Measurements from ENCODE around the gene CXCR2. TPM values are rescaled to one million over a fixed set of nuclear protein-coding genes. Genes with fewer than 3 reads are reported as not detected.

Gene CXCR2
- total and polyA plus RNA-seq, 2 of the 8 experiments (the other 6 are each of a cell fraction or from before 2014, with no cell fraction given) = 1.4 to 1.6 TPM

DNA sequence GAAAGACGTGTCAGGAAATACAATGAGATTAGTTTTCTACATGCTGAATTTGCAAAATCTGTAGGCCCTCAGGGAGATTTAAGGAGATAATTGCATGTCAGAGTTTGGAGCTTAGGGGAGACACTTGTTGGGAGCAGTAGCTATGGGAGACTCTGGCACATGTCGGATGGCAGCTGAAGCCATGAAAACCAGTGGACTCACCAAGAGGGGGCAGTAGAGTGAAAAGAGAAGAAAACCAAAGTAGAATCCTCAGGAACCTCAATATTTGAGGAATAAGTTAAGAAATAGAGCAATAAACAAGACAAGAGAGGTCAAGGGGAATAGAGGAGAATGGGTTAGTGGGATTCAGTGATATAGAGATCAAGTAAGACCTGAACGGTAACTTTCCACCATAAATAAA, 31.9 kb upstream of the CXCR2 start:
- Histone ChIP-seq H3K9me3 (ENCODE audit: insufficient read depth in 2 of 2, low read depth in 1 of 2, low read length in 1 of 2) (no peaks in the 10 kb centered on the region), H3K4ac (replicated peaks; ENCODE audit: insufficient read length, low read depth, low read length) (no peak overlapping the region), H3K18ac (ENCODE audit: extremely low read depth, low read length) (no peak overlapping the region), H2AK5ac (ENCODE audit: low read depth, low read length) (no peak overlapping the region), H3K4me1 (replicated peaks in 1 of 4; ENCODE audit: control insufficient read depth in 3 of 4, insufficient read depth in 4 of 4, low read length in 3 of 4) (no peaks in the 10 kb centered on the region), H3K56ac (replicated peaks; ENCODE audit: insufficient read length, low read depth, low read length) (no peak overlapping the region), H2BK12ac (ENCODE audit: low read depth, low read length) (no peak overlapping the region), H3K27ac (ENCODE audit: low read depth, low read length) (no peak overlapping the region), H3K23me2 (ENCODE audit: low read depth, low read length) (no peaks in the 10 kb centered on the region; the same call in 1 of the 2 replicates), H3K4me2 (ENCODE audit: insufficient read depth in 1 of 2, low read depth in 2 of 2, low read length in 2 of 2) (no peak overlapping the region), H3K23ac (ENCODE audit: insufficient read length) (no peak overlapping the region), H3K14ac (ENCODE audit: insufficient read length) (no peak overlapping the region), H4K8ac (ENCODE audit: extremely low read depth, insufficient read depth, low read length) (no peak overlapping the region), H3K79me1 (ENCODE audit: low read depth, low read length) (no peaks in the 10 kb centered on the region), H3K9ac (replicated peaks in 1 of 4; ENCODE audit: extremely low read depth in 1 of 4, low read depth in 3 of 4, low read length in 3 of 4) (no peak overlapping the region), H4K20me1 (replicated peaks in 1 of 2; ENCODE audit: control insufficient read depth in 1 of 2, insufficient read depth in 2 of 2, low read length in 2 of 2) (no peaks in the 10 kb centered on the region), H3K27me3 (replicated peaks in 1 of 4; ENCODE audit: control insufficient read depth in 3 of 4, extremely low read depth in 1 of 4, insufficient read depth in 3 of 4, low read length in 3 of 4) (no peaks in the 10 kb centered on the region), H3K79me2 (ENCODE audit: control insufficient read depth in 1 of 2, insufficient read depth in 2 of 2, low read length in 2 of 2) (no peaks in the 10 kb centered on the region), H2BK120ac (replicated peaks; ENCODE audit: low read depth, low read length) (no peak overlapping the region), H2BK20ac (ENCODE audit: low read length) (no peak overlapping the region), H4K91ac (replicated peaks; ENCODE audit: insufficient read length, low read length) (no peak overlapping the region), H2AFZ (ENCODE audit: low read length) (no peak overlapping the region), H2BK15ac (ENCODE audit: low read length) (no peak overlapping the region), H2BK5ac (ENCODE audit: low read depth, low read length) (no peak overlapping the region), H4K5ac (ENCODE audit: insufficient read length, low read depth, low read length) (no peak overlapping the region), H3K36me3 (ENCODE audit: control insufficient read depth in 2 of 4, insufficient read depth in 4 of 4, low read length in 3 of 4) (no peaks in the 10 kb centered on the region), H3K4me3 (ENCODE audit: extremely low read depth in 1 of 4, insufficient read depth in 2 of 4, low read depth in 3 of 4, low read length in 4 of 4) (no peak overlapping the region)
- ChIA-PET POLR2A (ENCODE audit: partially characterized antibody) (interaction anchor here (0.8 kb wide), 1 partner anchor 499 kb away, joined by 3 read pairs; no protein-coding TSS in a partner anchor), CTCF (ENCODE audit: partially characterized antibody) (interaction anchor here (0.6 to 2.0 kb wide), 20 partner anchors 8 to 307 kb away, joined by 3 to 8 read pairs (median 4); partner anchors contain the start of gene CXCR1)
- 80% methylated on average over 3 of the region's 3 CpGs; no CpG with 5 or more reads in 1 of the 2 experiments for WGBS, 2 experiments (ENCODE audit: extremely low coverage in 1 of 2, insufficient coverage in 1 of 2, insufficient read length in 1 of 2, insufficient replicate concordance in 2 of 2, low coverage in 1 of 2, low lambda C conversion rate in 2 of 2, missing lambda C conversion rate in 1 of 2)
- TF ChIP-seq CHD2 (IDR thresholded peaks at IDR 0.05; ENCODE audit: low read length) = no peak
- peak; percentile 36 to 50; a peak in 3 of 4 replicates for TF ChIP-seq RAD21 (IDR thresholded peaks at IDR 0.05 in 1 of 2, conservative IDR thresholded peaks at IDR 0.05 in 1 of 2; ENCODE audit: low read depth in 2 of 2, low read length in 2 of 2)
- TF ChIP-seq CTBP2 (IDR thresholded peaks at IDR 0.05; ENCODE audit: borderline replicate concordance, insufficient read depth, insufficient read length, low read length) = no peak
- TF ChIP-seq, protein P1, sequence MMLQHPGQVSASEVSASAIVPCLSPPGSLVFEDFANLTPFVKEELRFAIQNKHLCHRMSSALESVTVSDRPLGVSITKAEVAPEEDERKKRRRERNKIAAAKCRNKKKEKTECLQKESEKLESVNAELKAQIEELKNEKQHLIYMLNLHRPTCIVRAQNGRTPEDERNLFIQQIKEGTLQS (IDR thresholded peaks at IDR 0.05; ENCODE audit: insufficient read depth, low read depth, low read length) = no peak
- TF ChIP-seq POLR2A (IDR thresholded peaks at IDR 0.05; ENCODE audit: control extremely low read depth in 1 of 2, low read depth in 2 of 2, low read length in 2 of 2) = no peak
- no peak for TF ChIP-seq CBX5 (IDR thresholded peaks at IDR 0.05; ENCODE audit: low read depth, low read length)
- TF ChIP-seq, protein P2, sequence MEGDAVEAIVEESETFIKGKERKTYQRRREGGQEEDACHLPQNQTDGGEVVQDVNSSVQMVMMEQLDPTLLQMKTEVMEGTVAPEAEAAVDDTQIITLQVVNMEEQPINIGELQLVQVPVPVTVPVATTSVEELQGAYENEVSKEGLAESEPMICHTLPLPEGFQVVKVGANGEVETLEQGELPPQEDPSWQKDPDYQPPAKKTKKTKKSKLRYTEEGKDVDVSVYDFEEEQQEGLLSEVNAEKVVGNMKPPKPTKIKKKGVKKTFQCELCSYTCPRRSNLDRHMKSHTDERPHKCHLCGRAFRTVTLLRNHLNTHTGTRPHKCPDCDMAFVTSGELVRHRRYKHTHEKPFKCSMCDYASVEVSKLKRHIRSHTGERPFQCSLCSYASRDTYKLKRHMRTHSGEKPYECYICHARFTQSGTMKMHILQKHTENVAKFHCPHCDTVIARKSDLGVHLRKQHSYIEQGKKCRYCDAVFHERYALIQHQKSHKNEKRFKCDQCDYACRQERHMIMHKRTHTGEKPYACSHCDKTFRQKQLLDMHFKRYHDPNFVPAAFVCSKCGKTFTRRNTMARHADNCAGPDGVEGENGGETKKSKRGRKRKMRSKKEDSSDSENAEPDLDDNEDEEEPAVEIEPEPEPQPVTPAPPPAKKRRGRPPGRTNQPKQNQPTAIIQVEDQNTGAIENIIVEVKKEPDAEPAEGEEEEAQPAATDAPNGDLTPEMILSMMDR (IDR thresholded peaks at IDR 0.05; ENCODE audit: control extremely low read depth in 1 of 3, insufficient read depth in 1 of 3, low read depth in 1 of 3, low read length in 3 of 3) = peak; percentile 40 to 64 (median 41); a peak in 3 of 4 replicates
- FAIRE-seq (no peak), DNase-seq (ENCODE audit: low read depth in 1 of 2, low spot score in 2 of 2) (no peak)
